Activated CD8-positive, alpha-beta memory T cell treated with anti-CD3 and anti-CD28 coated beads for 1 hour (primary cell): ENCODE measurements around the gene LGALS3BP.
"Not testable (repeated sequence)": the region's sequence is repeated elsewhere in the genome, so short reads cannot be mapped to it uniquely, and the experiment has no call there.

ENCODE experiments used
- DNase-seq, 2 donors: peaks; one replicate each; pipeline ENCODE4 v3.0.0-alpha.2; 2020; ENCODE audit warnings: low read depth in 1 of 2; ENCODE audit errors: extremely low read depth in 1 of 2

LGALS3BP gene

GRCh38 chr17:78945455-78945854, 34.3 kb downstream of the LGALS3BP start:
- DNase-seq = not testable (repeated sequence)

GRCh38 chr17:78944956-78945355, 34.8 kb downstream of the LGALS3BP start:
- DNase-seq = no peak

- no peak for DNase-seq
Observed at GRCh38 chr17:78944026-78944425, 35.7 kb downstream of the LGALS3BP start.

GRCh38 chr17:78940708-78941107, 39.0 kb downstream of the LGALS3BP start:
- no peak for DNase-seq

- DNase-seq = no peak
Observed at GRCh38 chr17:78940258-78940657, 39.5 kb downstream of the LGALS3BP start.

GRCh38 chr17:78939615-78940014, 40.1 kb downstream of the LGALS3BP start:
- no peak for DNase-seq

GRCh38 chr17:78937561-78937960, 42.2 kb downstream of the LGALS3BP start:
- DNase-seq = no peak

- DNase-seq = no peak
Observed at GRCh38 chr17:78935419-78936323, 44.1 kb downstream of the LGALS3BP start.

GRCh38 chr17:78934681-78935418, 44.9 kb downstream of the LGALS3BP start:
- no peak for DNase-seq

GRCh38 chr17:78933959-78934568, 45.7 kb downstream of the LGALS3BP start:
- DNase-seq = no peak

- peak in 1 of 2 donors; percentile 9 for DNase-seq
Observed at GRCh38 chr17:78933025-78933958, 46.4 kb downstream of the LGALS3BP start.

GRCh38 chr17:78929908-78930775, 49.6 kb downstream of the LGALS3BP start:
- no peak for DNase-seq

- no peak for DNase-seq
Observed at GRCh38 chr17:78925662-78926555, 53.8 kb downstream of the LGALS3BP start.

- DNase-seq = peak; percentile 42 to 54
Observed at GRCh38 chr17:78925234-78925633, 54.5 kb downstream of the LGALS3BP start, which contains the start of gene TIMP2. Gene TIMP2, minus strand, starts transcription at chr17:78925387. Its CDS starts 299 bp downstream, at chr17:78925088.

GRCh38 chr17:78924481-78925151, 55.1 kb downstream of the LGALS3BP start:
- no peak for DNase-seq

GRCh38 chr17:78923660-78924453, 55.9 kb downstream of the LGALS3BP start:
- peak; percentile 15 to 39 for DNase-seq
